Keratinocyte (primary cell): ENCODE results near the gene CD200R1. TPM values are rescaled to one million over a fixed set of nuclear protein-coding genes. Genes with fewer than 3 reads are reported as not detected.

Experiments used
- DNase-seq: peaks from one replicate; pipeline ENCODE4 v3.0.0-alpha.2; 2011; ENCODE audit warnings: low read depth, missing footprints, low spot score
- FAIRE-seq: peaks from 2 replicates; lab custom pipeline; 2011; peaks lifted over from hg19 to GRCh38; lab: Jason Lieb, UNC
- H2AFZ ChIP-seq: 2 replicates; pipeline ENCODE4 v1.6.0; 2012; ENCODE audit warnings: low read length, control low read depth, inconsistent platforms; ENCODE audit not compliant: control insufficient read depth
- H3K27ac ChIP-seq: 2 replicates; pipeline ENCODE4 v1.5.1; 2011; ENCODE audit warnings: low read length; ENCODE audit not compliant: control insufficient read depth, insufficient read depth
- H3K27me3 ChIP-seq: 3 replicates; pipeline ENCODE4 v1.6.0; 2011; ENCODE audit warnings: low read length; ENCODE audit not compliant: control insufficient read depth, insufficient read depth; ENCODE audit errors: extremely low read depth
- H3K36me3 ChIP-seq, 2 experiments: 2 replicates in 1 of 2; 3 replicates in 1 of 2; pipeline ENCODE4 v1.5.1; 2011; ENCODE audit warnings: low read length in 2 of 2, mild to moderate bottlenecking in 1 of 2; ENCODE audit not compliant: control insufficient read depth in 2 of 2, insufficient read depth in 2 of 2; ENCODE audit errors: extremely low read depth in 1 of 2
- H3K4me1 ChIP-seq: 3 replicates; pipeline ENCODE4 v1.5.1; 2011; ENCODE audit warnings: low read length; ENCODE audit not compliant: control insufficient read depth, insufficient read depth; ENCODE audit errors: extremely low read depth
- H3K4me2 ChIP-seq: 3 replicates; pipeline ENCODE4 v1.6.0; 2011; ENCODE audit warnings: low read depth, low read length; ENCODE audit not compliant: control insufficient read depth, insufficient read depth; ENCODE audit errors: extremely low read depth
- H3K4me3 ChIP-seq, 3 experiments: fragments of 200-600 bp in 1 of 3; sonication (generic) in 1 of 3; 2 replicates in 2 of 3; 3 replicates in 1 of 3; pipeline ENCODE4 v1.5.1; 2011 to 2016; ENCODE audit warnings: low read length in 3 of 3, mild to moderate bottlenecking in 3 of 3, control low read depth in 2 of 3, inconsistent platforms in 1 of 3, low read depth in 1 of 3, mixed read lengths in 1 of 3, mixed run types in 1 of 3, moderate library complexity in 1 of 3; ENCODE audit not compliant: control insufficient read depth in 2 of 3, insufficient read depth in 2 of 3; ENCODE audit errors: extremely low read depth in 1 of 3
- H3K79me2 ChIP-seq: 2 replicates; pipeline ENCODE4 v1.6.0; 2012; ENCODE audit warnings: low read length; ENCODE audit not compliant: control insufficient read depth, insufficient read depth
- H3K9ac ChIP-seq: 3 replicates; pipeline ENCODE4 v1.6.0; 2011; ENCODE audit warnings: low read length; ENCODE audit not compliant: control insufficient read depth, insufficient read depth; ENCODE audit errors: extremely low read depth
- H3K9me1 ChIP-seq: 3 replicates; pipeline ENCODE4 v1.6.0; 2011; ENCODE audit warnings: low read length; ENCODE audit not compliant: control insufficient read depth, insufficient read depth; ENCODE audit errors: extremely low read depth
- H3K9me3 ChIP-seq: 2 replicates; pipeline ENCODE4 v1.5.1; 2012; ENCODE audit warnings: low read depth, low read length; ENCODE audit not compliant: control insufficient read depth
- H4K20me1 ChIP-seq: 3 replicates; pipeline ENCODE4 v1.6.0; 2011; ENCODE audit warnings: low read length; ENCODE audit not compliant: control insufficient read depth, insufficient read depth; ENCODE audit errors: extremely low read depth
- EZH2 ChIP-seq: IDR thresholded peaks from one replicate; pipeline ENCODE4 v1.6.1; 2012; ENCODE audit warnings: inconsistent platforms, mild to moderate bottlenecking, low read length, moderate library complexity
- dilution Hi-C: fragments of 300-500 bp; cut with MboI; formaldehyde crosslinking; loops from one replicate; pipeline ENCODE4 v1.7.0; 2020; ENCODE audit warnings: low sequenced_read_pairs; ENCODE audit not compliant: extremely low pct_ligation_motif_present
- polyA plus RNA-seq, 5 experiments: library from polyadenylated mRNA; depleted of rRNA in 3 of 5; stranded (reverse) in 3 of 5; stranded (forward) in 1 of 5; unstranded in 1 of 5; fragments of >200 nt; gene quantifications; 1 replicate in 1 of 5; 2 replicates in 3 of 5; 3 replicates in 1 of 5; pipeline versions ENCODE4 v1.2.1 to v1.2.3, GENCODE V29; 2011 to 2012; ENCODE audit warnings: missing spikeins in 2 of 5, low read depth in 1 of 5, low replicate concordance in 1 of 5
- TF ChIP-seq, protein P1 (sequence below), 3 experiments: IDR thresholded peaks in 1 of 3; conservative IDR thresholded peaks in 1 of 3; optimal IDR thresholded peaks in 1 of 3; 2 replicates in 2 of 3; 3 replicates in 1 of 3; pipeline versions ENCODE3 to v1.5.1; 2011; ENCODE audit warnings: low read length in 3 of 3, mild to moderate bottlenecking in 3 of 3, moderate library complexity in 2 of 3, control low read depth in 1 of 3, inconsistent platforms in 1 of 3; ENCODE audit not compliant: insufficient read depth in 2 of 3; ENCODE audit errors: extremely low read depth in 1 of 3

CD200R1 gene
- polyA plus RNA-seq, 1 donor (not counting 4 experiments of a cell fraction or from before 2014, with no cell fraction given) = 1.6 TPM

DNA sequence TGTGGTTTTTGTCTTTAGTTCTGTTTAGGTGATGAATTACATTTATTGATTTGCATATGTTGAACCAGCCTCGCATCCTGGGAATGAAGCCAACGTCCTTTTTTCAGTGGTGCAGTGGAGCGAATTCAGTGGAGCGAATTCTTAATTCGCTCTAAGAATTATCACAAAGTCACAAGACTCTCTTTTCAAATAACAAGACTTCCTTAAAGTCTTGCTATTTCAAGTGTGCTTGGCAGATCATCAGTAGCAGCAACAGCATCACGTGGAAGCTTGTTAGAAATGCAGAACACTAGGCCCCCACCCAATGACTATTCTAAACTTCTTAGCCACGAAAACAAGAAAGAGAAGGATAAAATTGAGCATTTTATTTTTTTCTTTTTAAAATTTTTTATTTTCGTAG, 70.1 kb downstream of the CD200R1 start:
- H4K20me1 ChIP-seq = no peaks in the 10 kb centered on the region
- no peaks in the 10 kb centered on the region for H3K27me3 ChIP-seq
- dilution Hi-C loops = no loop called here
- H3K9me3 ChIP-seq = no peaks in the 10 kb centered on the region
- no peak overlapping the region for H3K9ac ChIP-seq
- H2AFZ ChIP-seq = no peak overlapping the region
- H3K4me1 ChIP-seq = no peaks in the 10 kb centered on the region
- no peaks in the 10 kb centered on the region for H3K9me1 ChIP-seq
- TF ChIP-seq EZH2 = no peak
- TF ChIP-seq, protein P1, sequence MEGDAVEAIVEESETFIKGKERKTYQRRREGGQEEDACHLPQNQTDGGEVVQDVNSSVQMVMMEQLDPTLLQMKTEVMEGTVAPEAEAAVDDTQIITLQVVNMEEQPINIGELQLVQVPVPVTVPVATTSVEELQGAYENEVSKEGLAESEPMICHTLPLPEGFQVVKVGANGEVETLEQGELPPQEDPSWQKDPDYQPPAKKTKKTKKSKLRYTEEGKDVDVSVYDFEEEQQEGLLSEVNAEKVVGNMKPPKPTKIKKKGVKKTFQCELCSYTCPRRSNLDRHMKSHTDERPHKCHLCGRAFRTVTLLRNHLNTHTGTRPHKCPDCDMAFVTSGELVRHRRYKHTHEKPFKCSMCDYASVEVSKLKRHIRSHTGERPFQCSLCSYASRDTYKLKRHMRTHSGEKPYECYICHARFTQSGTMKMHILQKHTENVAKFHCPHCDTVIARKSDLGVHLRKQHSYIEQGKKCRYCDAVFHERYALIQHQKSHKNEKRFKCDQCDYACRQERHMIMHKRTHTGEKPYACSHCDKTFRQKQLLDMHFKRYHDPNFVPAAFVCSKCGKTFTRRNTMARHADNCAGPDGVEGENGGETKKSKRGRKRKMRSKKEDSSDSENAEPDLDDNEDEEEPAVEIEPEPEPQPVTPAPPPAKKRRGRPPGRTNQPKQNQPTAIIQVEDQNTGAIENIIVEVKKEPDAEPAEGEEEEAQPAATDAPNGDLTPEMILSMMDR (optimal IDR thresholded peaks at IDR 0.05 in 1 of 3, IDR thresholded peaks at IDR 0.05 in 1 of 3, conservative IDR thresholded peaks at IDR 0.05 in 1 of 3; ENCODE audit: extremely low read depth in 1 of 3, insufficient read depth in 2 of 3, low read length in 3 of 3) = no peak
- no peak overlapping the region for H3K27ac ChIP-seq
- FAIRE-seq = no peak
- H3K4me3 ChIP-seq = no peak overlapping the region
- H3K79me2 ChIP-seq = no peaks in the 10 kb centered on the region
- H3K4me2 ChIP-seq = no peak overlapping the region
- DNase-seq = no peak
- no peaks in the 10 kb centered on the region for H3K36me3 ChIP-seq

DNA sequence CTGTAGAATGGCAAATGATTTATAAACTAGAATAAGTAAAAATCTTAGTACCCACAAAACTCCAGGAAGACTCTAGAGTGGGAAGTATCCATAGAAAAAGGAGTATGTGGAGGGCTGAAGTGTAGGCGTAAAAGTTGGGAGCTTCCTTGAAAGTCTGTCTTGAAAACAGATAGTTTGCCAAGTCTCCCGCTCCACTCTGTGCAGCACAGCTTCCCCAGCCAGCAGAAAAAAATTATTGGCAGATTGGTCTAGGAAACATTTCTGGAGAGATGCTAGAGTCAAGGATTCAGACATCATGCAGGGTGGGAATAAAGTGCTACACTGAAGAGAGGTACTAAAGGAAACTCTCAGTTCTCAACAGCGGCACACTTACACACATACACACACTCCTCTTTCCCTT, 74.8 kb downstream of the CD200R1 start:
- FAIRE-seq (no peak), DNase-seq (no peak)
- Histone ChIP-seq H3K36me3 (no peaks in the 10 kb centered on the region), H3K9me3 (no peaks in the 10 kb centered on the region), H3K9me1 (no peaks in the 10 kb centered on the region), H3K27me3 (no peaks in the 10 kb centered on the region), H3K4me1 (no peaks in the 10 kb centered on the region), H3K4me3 (no peak overlapping the region), H3K27ac (no peak overlapping the region), H3K4me2 (no peak overlapping the region), H3K9ac (no peak overlapping the region), H3K79me2 (no peaks in the 10 kb centered on the region), H4K20me1 (no peaks in the 10 kb centered on the region), H2AFZ (peak overlapping the region; percentile 14)
- dilution Hi-C loops = no loop called here
- TF ChIP-seq EZH2 = no peak
- TF ChIP-seq, protein P1 (optimal IDR thresholded peaks at IDR 0.05 in 1 of 3, IDR thresholded peaks at IDR 0.05 in 1 of 3, conservative IDR thresholded peaks at IDR 0.05 in 1 of 3; ENCODE audit: extremely low read depth in 1 of 3, insufficient read depth in 2 of 3, low read length in 3 of 3) = no peak
